ENCODE measurements around the gene CDK19. TPM values are rescaled to one million over a fixed set of nuclear protein-coding genes. Genes with fewer than 3 reads are reported as not detected.
"Not testable (repeated sequence)": the region's sequence is repeated elsewhere in the genome, so short reads cannot be mapped to it uniquely, and the experiment has no call there.

The CDK19 gene
- polyA plus RNA-seq, 1 experiment: 21.4 TPM

- no peaks in the 10 kb centered on the region for H3K27me3 ChIP-seq (ENCODE audit: control insufficient read depth, insufficient read depth, low read length)
- no peak overlapping the region for H3K4me3 ChIP-seq (ENCODE audit: low read depth, low read length)
- ChIA-PET CTCF (no interaction called here), POLR2A (no interaction called here)
- no peak for DNase-seq (ENCODE audit: low read depth, low spot score)
- no peaks in the 10 kb centered on the region for H3K9me3 ChIP-seq (ENCODE audit: control insufficient read depth, insufficient read depth, low read length)
- TF ChIP-seq CTCF (IDR thresholded peaks at IDR 0.05; ENCODE audit: low read depth, low read length): no peak
- no peak overlapping the region for H3K27ac ChIP-seq (ENCODE audit: low read depth, low read length)
Observed at GRCh38 chr6:110589865-110590513, 225.3 kb downstream of the CDK19 start.

GRCh38 chr6:110587328-110587727 lies 227.9 kb downstream of the CDK19 start:
- ChIA-PET CTCF (no interaction called here), POLR2A (no interaction called here)
- H3K9me3 ChIP-seq (ENCODE audit: control insufficient read depth, insufficient read depth, low read length): no peaks in the 10 kb centered on the region
- no peak for DNase-seq (ENCODE audit: low read depth, low spot score)
- H3K4me3 ChIP-seq (ENCODE audit: low read depth, low read length): no peak overlapping the region
- no peak overlapping the region for H3K27ac ChIP-seq (ENCODE audit: low read depth, low read length)
- no peak for TF ChIP-seq CTCF (IDR thresholded peaks at IDR 0.05; ENCODE audit: low read depth, low read length)
- no peaks in the 10 kb centered on the region for H3K27me3 ChIP-seq (ENCODE audit: control insufficient read depth, insufficient read depth, low read length)

- POLR2A ChIA-PET: no interaction called here
Observed at GRCh38 chr6:110581679-110582078, 233.6 kb downstream of the CDK19 start.

GRCh38 chr6:110577596-110578167 lies 237.6 kb downstream of the CDK19 start:
- POLR2A ChIA-PET; H3K9me3 ChIP-seq (ENCODE audit: control insufficient read depth, insufficient read depth, low read length); CTCF ChIA-PET; DNase-seq (ENCODE audit: low read depth, low spot score); H3K27ac ChIP-seq (ENCODE audit: low read depth, low read length); H3K4me3 ChIP-seq (ENCODE audit: low read depth, low read length); H3K27me3 ChIP-seq (ENCODE audit: control insufficient read depth, insufficient read depth, low read length): not testable (repeated sequence)

More at GRCh38 chr6:110581679-110582078, 233.6 kb downstream of the CDK19 start:
- CTCF ChIA-PET: no interaction called here
- H3K27me3 ChIP-seq (ENCODE audit: control insufficient read depth, insufficient read depth, low read length): no peaks in the 10 kb centered on the region
- DNase-seq (ENCODE audit: low read depth, low spot score): no peak
- no peak for TF ChIP-seq CTCF (IDR thresholded peaks at IDR 0.05; ENCODE audit: low read depth, low read length)
- no peak overlapping the region for H3K4me3 ChIP-seq (ENCODE audit: low read depth, low read length)
- no peak overlapping the region for H3K27ac ChIP-seq (ENCODE audit: low read depth, low read length)
- H3K9me3 ChIP-seq (ENCODE audit: control insufficient read depth, insufficient read depth, low read length): no peaks in the 10 kb centered on the region

- Histone ChIP-seq H3K27me3 (ENCODE audit: control insufficient read depth, insufficient read depth, low read length) (no peaks in the 10 kb centered on the region), H3K4me3 (ENCODE audit: low read depth, low read length) (no peak overlapping the region), H3K27ac (ENCODE audit: low read depth, low read length) (no peak overlapping the region), H3K9me3 (ENCODE audit: control insufficient read depth, insufficient read depth, low read length) (no peaks in the 10 kb centered on the region)
- POLR2A ChIA-PET: no interaction called here
- no peak for DNase-seq (ENCODE audit: low read depth, low spot score)
- no peak for TF ChIP-seq CTCF (IDR thresholded peaks at IDR 0.05; ENCODE audit: low read depth, low read length)
- CTCF ChIA-PET: no interaction called here
Observed at GRCh38 chr6:110575925-110576463, 239.3 kb downstream of the CDK19 start.
